ENCODE data around the gene PDLIM1.

The PDLIM1 gene

DNA sequence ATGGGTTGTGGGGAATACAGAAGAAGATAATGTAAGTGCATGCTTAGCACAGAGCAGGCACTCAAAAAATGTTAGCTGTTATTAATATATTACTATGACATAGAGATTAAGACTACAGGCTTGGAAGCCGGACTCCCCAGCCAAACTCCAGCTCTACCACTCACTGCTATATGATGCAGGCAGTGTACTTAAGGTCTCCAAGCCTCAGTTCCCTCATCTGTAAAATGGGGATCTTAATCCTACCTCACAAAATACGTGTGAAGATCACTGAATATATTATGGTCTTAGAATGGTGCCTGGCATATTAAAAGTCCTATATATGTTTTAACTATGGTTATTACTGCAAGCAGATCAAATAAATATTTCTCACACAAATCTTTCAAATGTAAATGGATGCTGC lies 5.2 kb downstream of the PDLIM1 start:
- Histone ChIP-seq H3K9me3 (ENCODE audit: insufficient read depth, low read depth, low read length) (no peaks in the 10 kb centered on the region), H3K4me3 (ENCODE audit: low read length, poor library complexity, severe bottlenecking) (no peak overlapping the region), H3K4me1 (ENCODE audit: insufficient read depth, low read length, poor library complexity, severe bottlenecking) (peaks cover 62% of the 10 kb centered on the region), H3K9ac (ENCODE audit: low read depth, low read length, poor library complexity, severe bottlenecking) (no peak overlapping the region), H3K27me3 (ENCODE audit: insufficient read depth, low read length, poor library complexity, severe bottlenecking) (no peaks in the 10 kb centered on the region), H3K9me2 (replicated peaks; ENCODE audit: low read depth, low read length) (no peaks in the 10 kb centered on the region), H3K36me3 (ENCODE audit: insufficient read depth, low read length) (no peaks in the 10 kb centered on the region), H2AFZ (ENCODE audit: low read length) (no peak overlapping the region), H4K20me1 (ENCODE audit: insufficient read depth, low read length, poor library complexity, severe bottlenecking) (no peaks in the 10 kb centered on the region), H3K4me2 (ENCODE audit: low read depth, low read length, poor library complexity, severe bottlenecking) (no peak overlapping the region), H3K79me2 (ENCODE audit: insufficient read depth, low read length) (no peaks in the 10 kb centered on the region), H3F3A (ENCODE audit: low read depth) (peaks cover 6% of the 10 kb centered on the region; the same call in 1 of the 2 replicates)
- TF ChIP-seq, protein P1, sequence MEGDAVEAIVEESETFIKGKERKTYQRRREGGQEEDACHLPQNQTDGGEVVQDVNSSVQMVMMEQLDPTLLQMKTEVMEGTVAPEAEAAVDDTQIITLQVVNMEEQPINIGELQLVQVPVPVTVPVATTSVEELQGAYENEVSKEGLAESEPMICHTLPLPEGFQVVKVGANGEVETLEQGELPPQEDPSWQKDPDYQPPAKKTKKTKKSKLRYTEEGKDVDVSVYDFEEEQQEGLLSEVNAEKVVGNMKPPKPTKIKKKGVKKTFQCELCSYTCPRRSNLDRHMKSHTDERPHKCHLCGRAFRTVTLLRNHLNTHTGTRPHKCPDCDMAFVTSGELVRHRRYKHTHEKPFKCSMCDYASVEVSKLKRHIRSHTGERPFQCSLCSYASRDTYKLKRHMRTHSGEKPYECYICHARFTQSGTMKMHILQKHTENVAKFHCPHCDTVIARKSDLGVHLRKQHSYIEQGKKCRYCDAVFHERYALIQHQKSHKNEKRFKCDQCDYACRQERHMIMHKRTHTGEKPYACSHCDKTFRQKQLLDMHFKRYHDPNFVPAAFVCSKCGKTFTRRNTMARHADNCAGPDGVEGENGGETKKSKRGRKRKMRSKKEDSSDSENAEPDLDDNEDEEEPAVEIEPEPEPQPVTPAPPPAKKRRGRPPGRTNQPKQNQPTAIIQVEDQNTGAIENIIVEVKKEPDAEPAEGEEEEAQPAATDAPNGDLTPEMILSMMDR (conservative IDR thresholded peaks at IDR 0.05; ENCODE audit: low read length): no peak
- TF ChIP-seq EZH2phosphoT487 (IDR thresholded peaks at IDR 0.05; ENCODE audit: borderline replicate concordance): no peak

DNA sequence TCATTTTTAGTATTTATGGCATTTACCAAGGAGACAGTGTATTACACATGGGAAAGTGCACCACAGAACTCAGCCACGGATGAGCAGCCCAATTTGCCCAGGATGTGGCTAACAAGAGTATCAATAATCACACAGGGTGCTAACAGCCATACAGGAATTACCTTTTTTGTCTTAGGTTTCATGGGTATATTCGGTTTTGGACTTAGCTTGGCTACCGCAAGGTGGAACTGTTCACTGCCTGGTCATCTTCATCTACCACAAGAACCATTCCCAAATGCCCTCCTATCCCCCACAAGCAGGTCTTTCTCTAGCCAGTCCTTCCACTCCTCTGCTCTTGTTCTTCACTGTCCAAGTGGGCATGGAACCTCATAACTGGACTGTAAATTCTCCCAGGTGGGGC lies 6.0 kb downstream of the PDLIM1 start:
- no peaks in the 10 kb centered on the region for H4K20me1 ChIP-seq (ENCODE audit: insufficient read depth, low read length, poor library complexity, severe bottlenecking)
- no peaks in the 10 kb centered on the region for H3K79me2 ChIP-seq (ENCODE audit: insufficient read depth, low read length)
- H3K9me2 ChIP-seq (replicated peaks; ENCODE audit: low read depth, low read length): no peaks in the 10 kb centered on the region
- no peak overlapping the region for H3K4me2 ChIP-seq (ENCODE audit: low read depth, low read length, poor library complexity, severe bottlenecking)
- H3F3A ChIP-seq (ENCODE audit: low read depth): peaks cover 6% of the 10 kb centered on the region; the same call in 1 of the 2 replicates
- H3K27me3 ChIP-seq (ENCODE audit: insufficient read depth, low read length, poor library complexity, severe bottlenecking): no peaks in the 10 kb centered on the region
- no peaks in the 10 kb centered on the region for H3K9me3 ChIP-seq (ENCODE audit: insufficient read depth, low read depth, low read length)
- no peak for TF ChIP-seq EZH2phosphoT487 (IDR thresholded peaks at IDR 0.05; ENCODE audit: borderline replicate concordance)
- TF ChIP-seq, protein P1 (conservative IDR thresholded peaks at IDR 0.05; ENCODE audit: low read length): no peak
- H3K4me3 ChIP-seq (ENCODE audit: low read length, poor library complexity, severe bottlenecking): no peak overlapping the region
- H3K36me3 ChIP-seq (ENCODE audit: insufficient read depth, low read length): no peaks in the 10 kb centered on the region
- peaks cover 65% of the 10 kb centered on the region for H3K4me1 ChIP-seq (ENCODE audit: insufficient read depth, low read length, poor library complexity, severe bottlenecking)
- peak overlapping the region; percentile 4 for H3K9ac ChIP-seq (ENCODE audit: low read depth, low read length, poor library complexity, severe bottlenecking)
- H2AFZ ChIP-seq (ENCODE audit: low read length): no peak overlapping the region

DNA sequence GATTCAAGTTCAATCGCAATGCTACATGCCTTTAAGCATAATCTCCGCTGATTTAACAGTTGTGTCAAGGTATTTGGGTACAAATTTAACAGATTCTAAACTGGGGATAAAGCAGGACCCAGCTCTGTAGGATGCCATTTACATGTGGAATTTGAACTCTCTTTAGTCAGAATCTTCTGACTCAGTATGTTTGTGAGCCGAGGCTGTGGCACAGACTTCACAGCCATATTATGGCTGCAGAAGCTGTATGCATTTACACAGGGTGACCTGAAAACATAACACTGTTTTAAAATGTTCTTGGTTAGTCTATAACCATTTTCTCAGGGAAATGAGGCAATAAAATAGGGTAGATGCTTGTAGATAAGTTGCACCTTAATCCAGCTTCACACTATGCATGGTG lies 8.7 kb downstream of the PDLIM1 start:
- Histone ChIP-seq H3K4me3 (ENCODE audit: low read length, poor library complexity, severe bottlenecking) (no peak overlapping the region), H3K9me3 (ENCODE audit: insufficient read depth, low read depth, low read length) (no peaks in the 10 kb centered on the region), H3K36me3 (ENCODE audit: insufficient read depth, low read length) (no peaks in the 10 kb centered on the region), H3K9ac (ENCODE audit: low read depth, low read length, poor library complexity, severe bottlenecking) (peak overlapping the region; percentile 57), H2AFZ (ENCODE audit: low read length) (peak overlapping the region; percentile 78), H3F3A (ENCODE audit: low read depth) (peaks cover 6% of the 10 kb centered on the region; the same call in 1 of the 2 replicates), H3K4me2 (ENCODE audit: low read depth, low read length, poor library complexity, severe bottlenecking) (peak overlapping the region; percentile 32), H4K20me1 (ENCODE audit: insufficient read depth, low read length, poor library complexity, severe bottlenecking) (no peaks in the 10 kb centered on the region), H3K79me2 (ENCODE audit: insufficient read depth, low read length) (no peaks in the 10 kb centered on the region), H3K4me1 (ENCODE audit: insufficient read depth, low read length, poor library complexity, severe bottlenecking) (peaks cover 68% of the 10 kb centered on the region), H3K27me3 (ENCODE audit: insufficient read depth, low read length, poor library complexity, severe bottlenecking) (no peaks in the 10 kb centered on the region), H3K9me2 (replicated peaks; ENCODE audit: low read depth, low read length) (no peaks in the 10 kb centered on the region)
- TF ChIP-seq, protein P1 (conservative IDR thresholded peaks at IDR 0.05; ENCODE audit: low read length): no peak
- TF ChIP-seq EZH2phosphoT487 (IDR thresholded peaks at IDR 0.05; ENCODE audit: borderline replicate concordance): no peak
